Fibroblast of mammary gland (primary cell): Measurements from ENCODE around the gene C4orf50.
"Not testable (repeated sequence)": the region's sequence is repeated elsewhere in the genome, so short reads cannot be mapped to it uniquely, and the experiment has no call there.

Experiments
- DNase-seq: peaks from one replicate; pipeline ENCODE4 v3.0.0-alpha.2; 2010; ENCODE audit warnings: low read depth
- H3K4me3 ChIP-seq: 2 replicates; pipeline ENCODE4 v1.5.1; 2011; ENCODE audit warnings: low read depth, mild to moderate bottlenecking, low read length, moderate library complexity; ENCODE audit not compliant: control insufficient read depth
- CTCF ChIP-seq: conservative IDR thresholded peaks from 2 replicates; pipeline ENCODE4 v1.5.1; 2011; ENCODE audit warnings: low read depth, low read length, inconsistent platforms; ENCODE audit not compliant: control insufficient read depth, insufficient read depth

C4orf50 gene

GRCh38 chr4:5996641-5997040, 21.6 kb downstream of the C4orf50 start:
- TF ChIP-seq CTCF, result no peak
- no peak for DNase-seq

GRCh38 chr4:5995901-5996623, 22.2 kb downstream of the C4orf50 start:
- no peak overlapping the region for H3K4me3 ChIP-seq
- no peak for DNase-seq
- TF ChIP-seq CTCF, result no peak

More at GRCh38 chr4:5996641-5997040, 21.6 kb downstream of the C4orf50 start:
- H3K4me3 ChIP-seq, result no peak overlapping the region

GRCh38 chr4:5993876-5994811, 24.1 kb downstream of the C4orf50 start:
- no peak for TF ChIP-seq CTCF
- no peak for DNase-seq
- no peak overlapping the region for H3K4me3 ChIP-seq

GRCh38 chr4:5993346-5993745, 24.9 kb downstream of the C4orf50 start:
- not testable (repeated sequence) for H3K4me3 ChIP-seq, DNase-seq

GRCh38 chr4:5992828-5993321, 25.4 kb downstream of the C4orf50 start:
- TF ChIP-seq CTCF, result no peak
- H3K4me3 ChIP-seq, result no peak overlapping the region
- DNase-seq, result no peak

- no peak for DNase-seq
- no peak for TF ChIP-seq CTCF
- H3K4me3 ChIP-seq, result no peak overlapping the region
Measured at GRCh38 chr4:5992171-5992827, 25.9 kb downstream of the C4orf50 start.

GRCh38 chr4:5991405-5991804, 26.8 kb downstream of the C4orf50 start:
- TF ChIP-seq CTCF, result no peak
- DNase-seq, result no peak
- H3K4me3 ChIP-seq, result no peak overlapping the region
